ENCODE data around the gene LIAS. TPM values are rescaled to one million over a fixed set of nuclear protein-coding genes. Genes with fewer than 3 reads are reported as not detected.

The LIAS gene
- polyA plus RNA-seq, 1 donor (not counting 4 experiments of a cell fraction or from before 2014, with no cell fraction given), result 20.6 TPM

DNA sequence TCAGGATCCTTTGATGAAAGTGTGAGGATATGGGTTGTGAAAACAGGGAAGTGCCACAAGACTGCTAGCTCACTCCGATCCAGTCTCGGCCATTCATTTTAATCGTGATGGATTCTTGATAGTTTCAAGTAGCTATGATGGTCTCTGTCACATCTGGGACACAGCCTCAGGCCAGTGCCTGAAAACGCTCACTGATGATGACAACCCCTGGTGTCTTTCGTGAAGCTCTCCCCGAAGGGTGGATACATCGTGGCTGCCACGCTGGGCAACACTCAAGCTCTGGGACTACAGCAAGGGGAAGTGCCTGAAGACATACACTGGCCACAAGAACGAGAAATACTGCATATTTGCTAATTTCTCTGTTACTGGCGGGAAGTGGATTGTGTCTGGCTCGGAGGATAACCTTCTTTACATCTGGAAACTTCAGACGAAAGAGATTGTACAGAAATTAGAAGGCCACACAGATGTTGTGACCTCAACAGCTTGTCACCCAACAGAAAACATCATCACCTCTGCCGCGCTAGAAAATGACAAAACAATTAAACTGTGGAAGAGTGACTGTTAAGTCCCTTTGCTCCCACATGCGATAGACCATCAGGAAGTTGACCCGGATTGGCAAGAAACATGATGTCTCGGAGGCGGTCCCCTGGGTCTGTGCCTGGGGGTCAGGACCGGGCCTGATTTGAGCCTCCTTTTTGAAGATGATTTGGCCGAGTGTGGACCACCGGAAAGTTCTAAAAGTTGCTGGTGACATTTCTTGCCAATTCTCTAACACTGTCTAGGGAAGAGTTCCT is 22.2 kb downstream of the LIAS start:
- no peak overlapping the region for H3K4me2 ChIP-seq (ENCODE audit: control insufficient read depth, extremely low read depth, insufficient read depth, low read depth, low read length)
- no peak for TF ChIP-seq EZH2 (IDR thresholded peaks at IDR 0.05; ENCODE audit: low read length)
- TF ChIP-seq, protein P1, sequence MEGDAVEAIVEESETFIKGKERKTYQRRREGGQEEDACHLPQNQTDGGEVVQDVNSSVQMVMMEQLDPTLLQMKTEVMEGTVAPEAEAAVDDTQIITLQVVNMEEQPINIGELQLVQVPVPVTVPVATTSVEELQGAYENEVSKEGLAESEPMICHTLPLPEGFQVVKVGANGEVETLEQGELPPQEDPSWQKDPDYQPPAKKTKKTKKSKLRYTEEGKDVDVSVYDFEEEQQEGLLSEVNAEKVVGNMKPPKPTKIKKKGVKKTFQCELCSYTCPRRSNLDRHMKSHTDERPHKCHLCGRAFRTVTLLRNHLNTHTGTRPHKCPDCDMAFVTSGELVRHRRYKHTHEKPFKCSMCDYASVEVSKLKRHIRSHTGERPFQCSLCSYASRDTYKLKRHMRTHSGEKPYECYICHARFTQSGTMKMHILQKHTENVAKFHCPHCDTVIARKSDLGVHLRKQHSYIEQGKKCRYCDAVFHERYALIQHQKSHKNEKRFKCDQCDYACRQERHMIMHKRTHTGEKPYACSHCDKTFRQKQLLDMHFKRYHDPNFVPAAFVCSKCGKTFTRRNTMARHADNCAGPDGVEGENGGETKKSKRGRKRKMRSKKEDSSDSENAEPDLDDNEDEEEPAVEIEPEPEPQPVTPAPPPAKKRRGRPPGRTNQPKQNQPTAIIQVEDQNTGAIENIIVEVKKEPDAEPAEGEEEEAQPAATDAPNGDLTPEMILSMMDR (optimal IDR thresholded peaks at IDR 0.05 in 1 of 3, IDR thresholded peaks at IDR 0.05 in 1 of 3, conservative IDR thresholded peaks at IDR 0.05 in 1 of 3; ENCODE audit: extremely low read depth in 1 of 3, insufficient read depth in 2 of 3, low read length in 3 of 3), result no peak
- no peak overlapping the region for H3K4me3 ChIP-seq (ENCODE audit: control insufficient read depth in 2 of 3, extremely low read depth in 1 of 3, insufficient read depth in 2 of 3, low read depth in 1 of 3, low read length in 3 of 3)
- H3K27me3 ChIP-seq (ENCODE audit: control insufficient read depth, extremely low read depth, insufficient read depth, low read length), result no peaks in the 10 kb centered on the region
- no peak for DNase-seq (ENCODE audit: low read depth, low spot score)
- H3K36me3 ChIP-seq (ENCODE audit: control insufficient read depth in 2 of 2, extremely low read depth in 1 of 2, insufficient read depth in 2 of 2, low read length in 2 of 2), result no peaks in the 10 kb centered on the region
- no peaks in the 10 kb centered on the region for H3K79me2 ChIP-seq (ENCODE audit: control insufficient read depth, insufficient read depth, low read length)
- FAIRE-seq, result no peak
- H4K20me1 ChIP-seq (ENCODE audit: control insufficient read depth, extremely low read depth, insufficient read depth, low read length), result no peaks in the 10 kb centered on the region
- no peaks in the 10 kb centered on the region for H3K9me1 ChIP-seq (ENCODE audit: control insufficient read depth, extremely low read depth, insufficient read depth, low read length)
- no peaks in the 10 kb centered on the region for H3K4me1 ChIP-seq (ENCODE audit: control insufficient read depth, extremely low read depth, insufficient read depth, low read length)
- no peak overlapping the region for H3K9ac ChIP-seq (ENCODE audit: control insufficient read depth, extremely low read depth, insufficient read depth, low read length)
- no peak overlapping the region for H3K27ac ChIP-seq (ENCODE audit: control insufficient read depth, insufficient read depth, low read length)
- H2AFZ ChIP-seq (ENCODE audit: control insufficient read depth, low read length), result no peak overlapping the region
- dilution Hi-C loops (cut with MboI; ENCODE audit: extremely low pct_ligation_motif_present, low sequenced_read_pairs), result no loop called here
- no peaks in the 10 kb centered on the region for H3K9me3 ChIP-seq (ENCODE audit: control insufficient read depth, low read depth, low read length)

DNA sequence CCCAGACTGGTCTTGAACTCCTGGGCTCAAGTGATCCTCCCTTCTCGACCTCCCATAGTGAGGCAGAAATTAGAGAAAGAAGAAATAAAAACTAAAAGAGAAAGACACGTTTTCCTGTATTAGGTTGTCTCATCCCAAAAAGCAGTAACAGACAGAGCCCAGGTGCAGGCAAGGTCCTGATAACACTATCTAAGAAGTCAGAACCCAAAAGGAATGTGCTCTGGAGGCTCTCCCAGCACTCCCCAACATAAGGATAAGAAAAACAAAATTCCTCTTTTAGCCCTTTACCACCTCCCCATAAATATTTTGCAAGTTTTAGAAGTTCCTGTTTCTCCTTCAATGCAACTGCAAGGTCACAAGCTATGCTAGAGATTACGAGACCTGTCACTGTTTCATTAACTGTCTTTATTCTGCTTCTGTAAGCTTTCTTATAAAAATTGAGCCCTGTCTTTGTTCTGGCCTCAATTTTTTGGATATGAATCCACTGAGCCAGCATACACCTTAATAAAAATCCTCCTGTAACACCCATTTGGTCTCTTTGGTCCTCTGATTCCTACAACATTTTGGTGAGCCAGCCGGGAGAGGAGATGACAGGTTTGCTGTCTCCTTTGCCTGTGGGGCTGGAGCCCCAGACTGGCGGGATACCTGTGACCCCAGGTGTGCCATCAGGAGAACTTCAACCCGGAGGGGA is 25.9 kb downstream of the LIAS start:
- no peaks in the 10 kb centered on the region for H4K20me1 ChIP-seq (ENCODE audit: control insufficient read depth, extremely low read depth, insufficient read depth, low read length)
- H3K9me3 ChIP-seq (ENCODE audit: control insufficient read depth, low read depth, low read length), result no peaks in the 10 kb centered on the region
- H2AFZ ChIP-seq (ENCODE audit: control insufficient read depth, low read length), result no peak overlapping the region
- H3K4me2 ChIP-seq (ENCODE audit: control insufficient read depth, extremely low read depth, insufficient read depth, low read depth, low read length), result no peak overlapping the region
- H3K9me1 ChIP-seq (ENCODE audit: control insufficient read depth, extremely low read depth, insufficient read depth, low read length), result no peaks in the 10 kb centered on the region
- no peak for TF ChIP-seq EZH2 (IDR thresholded peaks at IDR 0.05; ENCODE audit: low read length)
- TF ChIP-seq, protein P1 (optimal IDR thresholded peaks at IDR 0.05 in 1 of 3, IDR thresholded peaks at IDR 0.05 in 1 of 3, conservative IDR thresholded peaks at IDR 0.05 in 1 of 3; ENCODE audit: extremely low read depth in 1 of 3, insufficient read depth in 2 of 3, low read length in 3 of 3), result no peak
- DNase-seq (ENCODE audit: low read depth, low spot score) (no peak), FAIRE-seq (no peak)
- dilution Hi-C loops (cut with MboI; ENCODE audit: extremely low pct_ligation_motif_present, low sequenced_read_pairs), result no loop called here
- no peak overlapping the region for H3K27ac ChIP-seq (ENCODE audit: control insufficient read depth, insufficient read depth, low read length)
- no peaks in the 10 kb centered on the region for H3K27me3 ChIP-seq (ENCODE audit: control insufficient read depth, extremely low read depth, insufficient read depth, low read length)
- H3K79me2 ChIP-seq (ENCODE audit: control insufficient read depth, insufficient read depth, low read length), result no peaks in the 10 kb centered on the region
- no peak overlapping the region for H3K4me3 ChIP-seq (ENCODE audit: control insufficient read depth in 2 of 3, extremely low read depth in 1 of 3, insufficient read depth in 2 of 3, low read depth in 1 of 3, low read length in 3 of 3)
- H3K4me1 ChIP-seq (ENCODE audit: control insufficient read depth, extremely low read depth, insufficient read depth, low read length), result no peaks in the 10 kb centered on the region
- H3K9ac ChIP-seq (ENCODE audit: control insufficient read depth, extremely low read depth, insufficient read depth, low read length), result no peak overlapping the region
- no peaks in the 10 kb centered on the region for H3K36me3 ChIP-seq (ENCODE audit: control insufficient read depth in 2 of 2, extremely low read depth in 1 of 2, insufficient read depth in 2 of 2, low read length in 2 of 2)
